Esophagus squamous epithelium (tissue), 4 donors: ENCODE data around the gene PPIE.
"Not testable (repeated sequence)": the region's sequence is repeated elsewhere in the genome, so short reads cannot be mapped to it uniquely, and the experiment has no call there.

Source experiments
- CTCF ChIP-seq, 6 experiments: fragments of 450-650 bp in 4 of 6; fragments of 200-600 bp in 2 of 6; sonication (generic) in 2 of 6; IDR thresholded peaks; one replicate each; pipeline ENCODE4 v1.5.1; 2016 to 2019; ENCODE audit warnings: antibody characterized with exemption in 6 of 6, mild to moderate bottlenecking in 4 of 6, moderate library complexity in 4 of 6
- POLR2A ChIP-seq, 4 donors: fragments of 450-650 bp; IDR thresholded peaks; one replicate each; pipeline ENCODE4 v1.6.1; 2017; ENCODE audit warnings: antibody characterized with exemption in 4 of 4, mild to moderate bottlenecking in 4 of 4, moderate library complexity in 3 of 4

- not testable (repeated sequence) for TF ChIP-seq CTCF, POLR2A (IDR thresholded peaks at IDR 0.05)
These were observed 48.4 kb downstream of the PPIE start for GRCh38 chr1:39787108-39787375.
